ENCODE results near the gene CD83.
"Not testable (repeated sequence)": the region's sequence is repeated elsewhere in the genome, so short reads cannot be mapped to it uniquely, and the experiment has no call there.

Gene CD83

DNA sequence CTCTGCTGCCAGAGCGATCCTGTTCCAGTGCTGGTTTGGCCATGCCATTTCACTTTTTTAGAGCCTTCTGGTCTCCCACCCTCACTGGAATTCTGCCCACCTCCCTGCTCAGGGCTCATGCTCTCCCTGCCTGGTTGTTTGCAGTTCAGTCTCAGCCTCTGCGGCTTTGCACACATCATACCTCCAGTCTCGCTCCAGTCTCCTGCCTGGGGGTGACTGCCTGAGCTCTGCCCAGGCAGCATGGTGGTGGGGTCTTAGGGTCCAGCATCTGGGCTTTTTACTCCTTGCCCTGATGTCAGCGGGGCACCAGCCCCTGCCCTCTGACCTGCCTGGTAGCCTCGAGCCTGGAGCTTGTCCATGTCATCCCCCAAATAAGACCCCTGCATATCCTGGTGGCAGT lies 30.9 kb downstream of the CD83 start:
- FAIRE-seq (no peak), DNase-seq (ENCODE audit: insufficient read length, low spot score) (no peak)
- TF ChIP-seq, protein P1, sequence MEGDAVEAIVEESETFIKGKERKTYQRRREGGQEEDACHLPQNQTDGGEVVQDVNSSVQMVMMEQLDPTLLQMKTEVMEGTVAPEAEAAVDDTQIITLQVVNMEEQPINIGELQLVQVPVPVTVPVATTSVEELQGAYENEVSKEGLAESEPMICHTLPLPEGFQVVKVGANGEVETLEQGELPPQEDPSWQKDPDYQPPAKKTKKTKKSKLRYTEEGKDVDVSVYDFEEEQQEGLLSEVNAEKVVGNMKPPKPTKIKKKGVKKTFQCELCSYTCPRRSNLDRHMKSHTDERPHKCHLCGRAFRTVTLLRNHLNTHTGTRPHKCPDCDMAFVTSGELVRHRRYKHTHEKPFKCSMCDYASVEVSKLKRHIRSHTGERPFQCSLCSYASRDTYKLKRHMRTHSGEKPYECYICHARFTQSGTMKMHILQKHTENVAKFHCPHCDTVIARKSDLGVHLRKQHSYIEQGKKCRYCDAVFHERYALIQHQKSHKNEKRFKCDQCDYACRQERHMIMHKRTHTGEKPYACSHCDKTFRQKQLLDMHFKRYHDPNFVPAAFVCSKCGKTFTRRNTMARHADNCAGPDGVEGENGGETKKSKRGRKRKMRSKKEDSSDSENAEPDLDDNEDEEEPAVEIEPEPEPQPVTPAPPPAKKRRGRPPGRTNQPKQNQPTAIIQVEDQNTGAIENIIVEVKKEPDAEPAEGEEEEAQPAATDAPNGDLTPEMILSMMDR (IDR thresholded peaks at IDR 0.05; ENCODE audit: insufficient read depth, missing control alignments) = no peak

DNA sequence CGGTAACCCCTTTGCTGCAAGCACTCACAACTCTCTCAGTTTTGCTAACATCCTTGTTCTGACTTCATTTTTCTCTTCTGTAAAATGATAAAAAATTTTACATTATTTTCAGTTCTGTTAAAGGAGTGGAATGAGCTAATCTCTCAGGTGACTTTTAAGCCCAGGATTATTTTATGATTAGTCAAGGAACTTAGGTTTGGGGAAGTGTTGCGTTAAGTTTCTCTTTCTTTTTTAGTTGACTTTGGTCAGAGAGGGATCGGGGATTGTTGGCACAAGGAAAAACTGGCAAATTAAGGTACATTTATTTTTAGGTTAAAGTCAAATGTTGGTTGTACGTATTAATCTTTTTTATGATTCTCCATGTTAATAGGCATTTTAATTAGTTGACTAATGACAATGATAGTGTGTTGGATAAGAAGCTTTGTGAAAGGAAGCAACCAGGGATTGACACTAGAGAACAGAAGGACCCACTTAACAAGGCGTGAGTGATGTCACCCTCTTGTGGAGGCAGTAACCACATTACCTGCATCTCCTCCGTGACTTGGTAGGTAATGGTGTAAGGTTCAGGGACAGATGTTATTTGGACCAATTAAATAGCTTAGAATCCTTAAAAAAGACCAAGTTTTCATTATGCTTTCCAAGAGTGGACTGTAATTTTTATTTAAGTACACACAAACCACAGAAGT lies 31.6 kb downstream of the CD83 start:
- TF ChIP-seq, protein P1 (IDR thresholded peaks at IDR 0.05; ENCODE audit: insufficient read depth, missing control alignments) = no peak
- no peak for FAIRE-seq
- DNase-seq (ENCODE audit: insufficient read length, low spot score) = no peak

DNA sequence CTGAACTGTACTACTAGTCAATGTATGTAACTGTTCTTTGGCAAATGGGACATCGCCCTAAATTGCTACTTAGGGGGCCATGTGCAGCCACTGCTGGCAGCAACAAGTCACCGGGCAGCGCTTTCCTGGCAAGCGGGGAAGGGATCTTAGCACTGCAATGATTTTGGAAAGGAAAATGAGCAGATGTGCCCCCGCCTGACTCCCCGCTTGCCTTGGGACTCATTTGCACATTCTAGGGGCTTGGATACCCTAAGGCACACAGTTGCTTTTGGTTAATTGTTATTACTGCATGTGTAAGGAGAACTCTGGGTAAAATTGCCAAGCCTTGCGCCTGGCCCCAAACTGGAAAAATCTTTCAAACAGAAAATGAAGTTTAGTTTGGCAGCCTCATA lies 32.2 kb downstream of the CD83 start:
- TF ChIP-seq, protein P1 (IDR thresholded peaks at IDR 0.05; ENCODE audit: insufficient read depth, missing control alignments) = no peak
- FAIRE-seq = no peak
- DNase-seq (ENCODE audit: insufficient read length, low spot score) = no peak

DNA sequence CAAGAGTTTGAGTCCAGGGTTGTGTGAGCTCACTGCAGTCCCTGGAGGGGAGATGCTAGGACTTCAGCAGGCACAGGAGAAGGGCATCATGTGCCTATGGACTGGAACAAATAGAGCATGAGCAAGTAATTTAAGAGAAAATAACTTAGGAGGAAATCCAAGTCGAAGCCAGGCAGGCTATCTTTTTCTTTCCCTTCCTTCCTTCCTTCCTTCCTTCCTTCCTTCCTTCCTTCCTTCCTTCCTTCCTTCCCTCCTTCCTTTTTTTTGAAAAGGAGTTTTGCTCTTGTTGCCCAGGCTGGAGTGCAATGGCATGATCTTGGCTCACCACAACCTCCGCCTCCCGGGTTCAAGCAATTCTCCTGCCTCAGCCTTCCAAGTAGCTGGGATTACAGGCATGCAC lies 33.7 kb downstream of the CD83 start:
- FAIRE-seq; DNase-seq (ENCODE audit: insufficient read length, low spot score): not testable (repeated sequence)

DNA sequence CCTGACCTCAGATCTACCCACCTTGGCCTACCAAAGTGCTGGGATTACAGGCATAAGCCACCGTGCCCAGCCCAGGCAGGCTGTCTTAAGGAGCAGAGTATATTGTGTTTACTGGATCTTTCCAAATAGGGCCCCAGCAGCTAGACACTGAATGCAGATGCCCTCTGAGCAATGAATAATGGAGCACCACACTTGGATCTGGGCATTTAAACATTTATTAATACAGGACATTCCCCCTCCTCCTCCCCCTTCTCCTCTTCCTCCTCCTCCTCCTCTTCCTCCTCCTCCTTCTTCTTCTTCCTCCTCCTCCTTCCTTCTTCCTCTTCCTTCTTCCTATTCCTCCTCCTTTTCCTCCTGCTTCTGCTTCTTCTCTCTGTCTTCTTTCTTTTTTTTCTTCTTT lies 34.2 kb downstream of the CD83 start:
- FAIRE-seq (no peak), DNase-seq (ENCODE audit: insufficient read length, low spot score) (no peak)
- TF ChIP-seq, protein P1 (IDR thresholded peaks at IDR 0.05; ENCODE audit: insufficient read depth, missing control alignments) = no peak

DNA sequence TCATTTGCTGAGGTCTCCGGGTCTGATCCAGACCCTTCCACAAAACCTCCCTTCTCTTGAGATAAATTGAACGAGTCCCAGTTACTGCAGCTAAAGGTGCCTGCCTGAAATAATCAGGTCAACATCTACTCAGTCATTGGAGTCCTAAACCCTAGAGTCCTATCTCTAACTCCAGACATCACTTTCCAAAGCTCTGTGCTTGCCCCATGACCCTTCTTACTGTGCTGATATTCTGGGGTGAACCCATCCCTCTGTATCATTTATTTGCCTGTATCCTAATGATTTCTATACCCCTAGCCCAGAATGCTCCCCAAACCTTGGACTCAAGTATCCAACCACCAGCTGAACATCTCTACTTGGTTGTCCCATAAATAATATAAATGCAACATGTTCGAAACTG lies 35.7 kb downstream of the CD83 start:
- DNase-seq (ENCODE audit: insufficient read length, low spot score) (no peak), FAIRE-seq (no peak)
- TF ChIP-seq, protein P1 (IDR thresholded peaks at IDR 0.05; ENCODE audit: insufficient read depth, missing control alignments) = no peak

DNA sequence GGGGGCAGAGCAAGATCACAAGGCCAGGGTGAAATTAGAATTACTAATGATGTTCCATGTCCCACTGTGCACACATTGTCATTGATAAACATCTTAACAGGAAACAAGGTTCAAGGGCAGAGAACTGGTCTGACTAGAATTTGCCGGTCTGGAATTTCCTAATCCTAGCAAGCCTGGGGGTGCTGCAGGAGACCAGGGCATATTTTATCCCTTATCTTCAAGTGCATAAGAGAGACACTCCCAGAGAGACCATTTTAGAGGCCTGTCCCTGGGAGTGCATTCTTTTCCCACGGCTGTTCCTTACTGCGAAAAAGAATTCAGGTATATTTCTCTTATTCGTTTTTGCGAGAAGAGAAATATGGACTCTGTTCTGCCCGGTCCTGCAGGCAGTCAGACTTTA lies 41.5 kb downstream of the CD83 start:
- TF ChIP-seq, protein P1 (IDR thresholded peaks at IDR 0.05; ENCODE audit: insufficient read depth, missing control alignments) = no peak
- DNase-seq (ENCODE audit: insufficient read length, low spot score) (no peak), FAIRE-seq (no peak)

DNA sequence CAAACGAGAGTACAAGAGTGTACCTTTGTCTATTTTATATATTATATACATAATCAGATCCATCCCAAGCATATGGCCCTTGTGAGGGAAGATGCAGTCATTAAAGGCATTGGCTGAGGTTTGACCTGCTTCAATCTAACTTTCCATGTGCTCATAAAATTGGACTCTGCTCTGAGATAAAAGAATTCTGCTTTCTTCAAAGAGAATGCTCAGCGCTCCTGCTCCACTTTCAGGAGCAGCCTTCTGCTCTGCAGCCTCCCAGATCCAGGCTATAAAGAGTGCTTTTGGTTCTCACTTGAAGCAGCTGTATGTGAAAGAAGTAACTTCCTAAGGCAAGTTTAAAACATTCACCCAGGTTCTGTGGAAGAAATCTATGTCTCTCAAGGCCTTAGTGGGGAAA lies 45.3 kb downstream of the CD83 start:
- FAIRE-seq = no peak
- TF ChIP-seq, protein P1 (IDR thresholded peaks at IDR 0.05; ENCODE audit: insufficient read depth, missing control alignments) = no peak
- no peak for DNase-seq (ENCODE audit: insufficient read length, low spot score)

Measured in D721Med (cell line).